ENCODE data around the gene MTF2.

MTF2 gene

GRCh38 chr1:93083979-93084378 lies 4.9 kb downstream of the MTF2 start:
- no peak for DNase-seq (ENCODE audit: low spot score)

GRCh38 chr1:93087532-93087931 lies 8.4 kb downstream of the MTF2 start:
- no peak for DNase-seq (ENCODE audit: low spot score)

- no peak for DNase-seq (ENCODE audit: low spot score)
These were observed 14.4 kb downstream of the MTF2 start for GRCh38 chr1:93093332-93094006.

- DNase-seq (ENCODE audit: low spot score), result no peak
These were observed 16.9 kb downstream of the MTF2 start for GRCh38 chr1:93095804-93096585.

GRCh38 chr1:93102142-93102541 lies 23.1 kb downstream of the MTF2 start:
- no peak for DNase-seq (ENCODE audit: low spot score)

GRCh38 chr1:93106226-93106625 lies 27.1 kb downstream of the MTF2 start:
- DNase-seq (ENCODE audit: low spot score), result no peak

- DNase-seq (ENCODE audit: low spot score), result no peak
These were observed 28.3 kb downstream of the MTF2 start for GRCh38 chr1:93107395-93107794.

GRCh38 chr1:93108335-93108734 lies 29.3 kb downstream of the MTF2 start:
- no peak for DNase-seq (ENCODE audit: low spot score)

- DNase-seq (ENCODE audit: low spot score), result no peak
These were observed 30.5 kb downstream of the MTF2 start for GRCh38 chr1:93109578-93109977.

GRCh38 chr1:93111065-93111464 lies 32.0 kb downstream of the MTF2 start:
- DNase-seq (ENCODE audit: low spot score), result no peak

- no peak for DNase-seq (ENCODE audit: low spot score)
These were observed 32.5 kb downstream of the MTF2 start for GRCh38 chr1:93111561-93111960.

- no peak for DNase-seq (ENCODE audit: low spot score)
These were observed 34.0 kb downstream of the MTF2 start for GRCh38 chr1:93113127-93113526.

GRCh38 chr1:93114391-93114790 lies 35.3 kb downstream of the MTF2 start:
- no peak for DNase-seq (ENCODE audit: low spot score)

GRCh38 chr1:93120614-93121013 lies 41.5 kb downstream of the MTF2 start:
- no peak for DNase-seq (ENCODE audit: low spot score)

- no peak for DNase-seq (ENCODE audit: low spot score)
These were observed 44.2 kb downstream of the MTF2 start for GRCh38 chr1:93123201-93123783.

GRCh38 chr1:93124556-93125355 lies 45.7 kb downstream of the MTF2 start:
- no peak for DNase-seq (ENCODE audit: low spot score)

GRCh38 chr1:93129507-93130099 lies 50.5 kb downstream of the MTF2 start:
- DNase-seq (ENCODE audit: low spot score), result no peak

- no peak for DNase-seq (ENCODE audit: low spot score)
These were observed 53.6 kb downstream of the MTF2 start for GRCh38 chr1:93132638-93133037.

- DNase-seq (ENCODE audit: low spot score), result no peak
These were observed 57.4 kb downstream of the MTF2 start for GRCh38 chr1:93136445-93136844.

- DNase-seq (ENCODE audit: low spot score), result no peak
These were observed 58.7 kb downstream of the MTF2 start for GRCh38 chr1:93137604-93138292.

- DNase-seq (ENCODE audit: low spot score), result no peak
These were observed 61.0 kb downstream of the MTF2 start for GRCh38 chr1:93140106-93140505.

Measured in NAMALWA (cell line).